NCI-H526 treated with DMSO at 0.1 percent for 48 hours (cell line): Measurements from ENCODE around the gene GSN.

Experiments used
- DNase-seq: peaks from one replicate; lab custom pipeline; 2025; lab: John Stamatoyannopoulos, UW

Gene GSN

GRCh38 chr9:121273064-121273775, 5.3 kb downstream of the GSN start:
- DNase-seq: peak; percentile 18

GRCh38 chr9:121274851-121275250, 6.9 kb downstream of the GSN start:
- DNase-seq: no peak

GRCh38 chr9:121275781-121276658, 8.1 kb downstream of the GSN start:
- DNase-seq: no peak

- no peak for DNase-seq
These were observed 9.1 kb downstream of the GSN start for GRCh38 chr9:121277026-121277425.

- no peak for DNase-seq
These were observed 9.7 kb downstream of the GSN start for GRCh38 chr9:121277518-121278295.

- DNase-seq: no peak
These were observed 10.7 kb downstream of the GSN start for GRCh38 chr9:121278477-121279261.

- DNase-seq: no peak
These were observed 11.9 kb downstream of the GSN start for GRCh38 chr9:121279776-121280388.

GRCh38 chr9:121280715-121281613, 13.0 kb downstream of the GSN start:
- no peak for DNase-seq

GRCh38 chr9:121281614-121282276, 13.8 kb downstream of the GSN start:
- DNase-seq: no peak

GRCh38 chr9:121282277-121283079, 14.5 kb downstream of the GSN start:
- DNase-seq: no peak

- no peak for DNase-seq
These were observed 15.1 kb downstream of the GSN start for GRCh38 chr9:121283080-121283398.

- DNase-seq: no peak
These were observed 16.1 kb downstream of the GSN start for GRCh38 chr9:121283856-121284732.

- no peak for DNase-seq
These were observed 16.9 kb downstream of the GSN start for GRCh38 chr9:121284733-121285451.

GRCh38 chr9:121285835-121286687, 18.1 kb downstream of the GSN start:
- DNase-seq: no peak

GRCh38 chr9:121286688-121286972, 18.7 kb downstream of the GSN start:
- no peak for DNase-seq

- DNase-seq: no peak
These were observed 19.2 kb downstream of the GSN start for GRCh38 chr9:121286973-121287741.
